K562 (cell line): ENCODE data around the gene CCDC13. TPM values are rescaled to one million over a fixed set of nuclear protein-coding genes. Genes with fewer than 3 reads are reported as not detected.
A peak's percentile ranks its signal among the peaks of the same experiment; 100 is the strongest.
"Not testable (repeated sequence)": the region's sequence is repeated elsewhere in the genome, so short reads cannot be mapped to it uniquely, and the experiment has no call there.

Experiments
- ARID1B ChIP-seq: fragments of 450-650 bp; IDR thresholded peaks from 2 replicates; pipeline ENCODE4 v1.6.1; 2016; ENCODE audit warnings: antibody characterized with exemption, mild to moderate bottlenecking, inconsistent platforms
- ATF7 ChIP-seq: fragments of 450-650 bp; IDR thresholded peaks from 2 replicates; pipeline ENCODE4 v1.7.1; 2014; ENCODE audit warnings: mild to moderate bottlenecking, moderate library complexity
- CBFA2T3 ChIP-seq: fragments of 450-650 bp; IDR thresholded peaks from 2 replicates; pipeline ENCODE4 v1.6.1; 2017
- CXXC5 ChIP-seq: fragments of 250-450 bp; sonication (Bioruptor Pico); IDR thresholded peaks from 2 replicates; pipeline ENCODE4 v1.8.0; 2022; ENCODE audit warnings: inconsistent platforms, mild to moderate bottlenecking, moderate library complexity
- DMBX1 ChIP-seq: fragments of 250-450 bp; sonication (Bioruptor Pico); IDR thresholded peaks from 2 replicates; pipeline ENCODE4 v1.8.0; 2022; ENCODE audit warnings: inconsistent platforms, mild to moderate bottlenecking, moderate library complexity, borderline replicate concordance
- HDAC2 ChIP-seq: fragments of 450-650 bp; IDR thresholded peaks from 2 replicates; pipeline ENCODE4 v1.6.1; 2016; ENCODE audit warnings: mild to moderate bottlenecking
- KLF10 ChIP-seq: fragments of 250-450 bp; sonication (Bioruptor Pico); IDR thresholded peaks from 2 replicates; pipeline ENCODE4 v1.6.1; 2021; ENCODE audit warnings: matching md5 sums
- KLF16 ChIP-seq: IDR thresholded peaks from 2 replicates; pipeline ENCODE4 v1.6.1; 2016; ENCODE audit warnings: antibody characterized with exemption
- MEF2D ChIP-seq: conservative IDR thresholded peaks from 2 replicates; pipeline ENCODE4 v1.6.1; 2016; ENCODE audit warnings: low read depth, missing genetic modification characterization, missing compliant biosample characterization
- NCOR1 ChIP-seq: fragments of 450-650 bp; IDR thresholded peaks from 2 replicates; pipeline ENCODE4 v1.6.1; 2016; ENCODE audit warnings: mild to moderate bottlenecking, moderate library complexity
- PKNOX1 ChIP-seq: fragments of 450-650 bp; IDR thresholded peaks from 2 replicates; pipeline ENCODE4 v1.6.1; 2016
- PTRF ChIP-seq: fragments of 450-650 bp; IDR thresholded peaks from 2 replicates; pipeline ENCODE4 v1.6.1; 2016; ENCODE audit warnings: mild to moderate bottlenecking, missing genetic modification characterization, missing compliant biosample characterization
- PTTG1 ChIP-seq: fragments of 450-650 bp; IDR thresholded peaks from 2 replicates; pipeline ENCODE4 v1.6.1; 2016; ENCODE audit warnings: low read depth, mild to moderate bottlenecking, missing genetic modification characterization, missing compliant biosample characterization
- SMARCA4 ChIP-seq: fragments of 450-650 bp; IDR thresholded peaks from 2 replicates; pipeline ENCODE4 v1.6.1; 2016
- TAL1 ChIP-seq: fragments of 450-650 bp; IDR thresholded peaks from 2 replicates; pipeline ENCODE4 v1.6.1; 2016; ENCODE audit warnings: mild to moderate bottlenecking
- TCF3 ChIP-seq: sonication (generic); formaldehyde crosslinking; IDR thresholded peaks from 2 replicates; pipeline ENCODE4 v1.4.0; 2020; ENCODE audit warnings: mild to moderate bottlenecking, missing genetic modification reagents
- TEAD1 ChIP-seq, 2 experiments: fragments of 450-650 bp in 1 of 2; sonication (generic) in 1 of 2; formaldehyde crosslinking; IDR thresholded peaks; 2 replicates each; pipeline versions ENCODE4 v1.4.0 to v1.8.0; 2020 to 2022; ENCODE audit warnings: mild to moderate bottlenecking in 2 of 2, missing genetic modification reagents in 1 of 2
- TOE1 ChIP-seq, 2 experiments: fragments of 450-650 bp in 1 of 2; sonication (generic) in 1 of 2; formaldehyde crosslinking in 1 of 2; IDR thresholded peaks; 2 replicates each; pipeline versions ENCODE4 v1.7.1 to v1.8.0; 2016 to 2022; ENCODE audit warnings: borderline replicate concordance in 2 of 2, mild to moderate bottlenecking in 2 of 2, antibody characterized with exemption in 1 of 2, inconsistent platforms in 1 of 2, low read depth in 1 of 2, missing genetic modification reagents in 1 of 2, moderate library complexity in 1 of 2
- TRIM24 ChIP-seq, 2 experiments: fragments of 450-650 bp; IDR thresholded peaks; 2 replicates each; pipeline ENCODE4 v1.6.1; 2016
- ZBED1 ChIP-seq: IDR thresholded peaks from 2 replicates; pipeline ENCODE4 v1.6.1; 2014
- ZBTB17 ChIP-seq: fragments of 450-650 bp; formaldehyde crosslinking; IDR thresholded peaks from 2 replicates; pipeline ENCODE4 v1.4.0; 2020; ENCODE audit warnings: mild to moderate bottlenecking
- ZNF197 ChIP-seq: fragments of 200-800 bp; sonication (Bioruptor generic); IDR thresholded peaks from 2 replicates; pipeline ENCODE4 v1.6.1; 2016; ENCODE audit warnings: low read depth, missing genetic modification characterization, missing compliant biosample characterization
- ZNF311 ChIP-seq: fragments of 250-450 bp; sonication (Bioruptor Pico); IDR thresholded peaks from 2 replicates; pipeline ENCODE4 v1.4.0; 2020; ENCODE audit warnings: mild to moderate bottlenecking, moderate library complexity
- ZNF57 ChIP-seq: fragments of 450-650 bp; formaldehyde crosslinking; IDR thresholded peaks from 2 replicates; pipeline ENCODE4 v1.4.0; 2020; ENCODE audit warnings: mild to moderate bottlenecking, moderate library complexity
- ZNF583 ChIP-seq: fragments of 250-450 bp; sonication (Bioruptor Pico); IDR thresholded peaks from 2 replicates; pipeline ENCODE4 v1.4.0; 2020
- polyA plus RNA-seq, 8 experiments: library from polyadenylated mRNA; depleted of rRNA in 4 of 8; stranded (reverse) in 5 of 8; unstranded in 3 of 8; fragments of >200 nt; fragmentation: Nextera tagmentation in 2 of 8; fragmentation: Illumina TruSeq in 1 of 8; extraction: Ambion mirVana in 2 of 8; extraction: Trizol in 1 of 8; gene quantifications; 2 replicates each; pipeline versions ENCODE4 v1.2.1 to v1.2.3, GENCODE V29; 2011 to 2014; ENCODE audit warnings: inconsistent platforms in 1 of 8, missing spikeins in 1 of 8
- total RNA-seq, 7 experiments: library from RNA; depleted of rRNA in 6 of 7; stranded (reverse); fragments of >200 nt in 6 of 7; fragmentation: Illumina TruSeq in 2 of 7; extraction: Trizol in 2 of 7; gene quantifications; 2 replicates each; pipeline versions ENCODE4 v1.2.1 to v1.2.3, GENCODE V29; 2011 to 2021; ENCODE audit warnings: low replicate concordance in 1 of 7
- TF ChIP-seq, protein P1 (sequence below), 3 experiments: fragments of 200-800 bp in 1 of 3; sonication (Bioruptor generic) in 1 of 3; sonication (generic) in 1 of 3; formaldehyde crosslinking in 1 of 3; IDR thresholded peaks; 2 replicates each; pipeline versions ENCODE4 v1.6.1 to v1.8.0; 2016 to 2022; ENCODE audit warnings: mild to moderate bottlenecking in 2 of 3, missing compliant biosample characterization in 2 of 3, missing genetic modification characterization in 2 of 3, missing genetic modification reagents in 1 of 3
- TF ChIP-seq, protein P2 (sequence below): sonication (generic); IDR thresholded peaks from 2 replicates; pipeline ENCODE4 v1.6.1; 2016

CCDC13 gene
- total and polyA plus RNA-seq, 9 of the 15 experiments (the other 6 are each of a cell fraction or from before 2014, with no cell fraction given) = 0.20 to 0.70 (median 0.48) TPM; not detected in 2

DNA sequence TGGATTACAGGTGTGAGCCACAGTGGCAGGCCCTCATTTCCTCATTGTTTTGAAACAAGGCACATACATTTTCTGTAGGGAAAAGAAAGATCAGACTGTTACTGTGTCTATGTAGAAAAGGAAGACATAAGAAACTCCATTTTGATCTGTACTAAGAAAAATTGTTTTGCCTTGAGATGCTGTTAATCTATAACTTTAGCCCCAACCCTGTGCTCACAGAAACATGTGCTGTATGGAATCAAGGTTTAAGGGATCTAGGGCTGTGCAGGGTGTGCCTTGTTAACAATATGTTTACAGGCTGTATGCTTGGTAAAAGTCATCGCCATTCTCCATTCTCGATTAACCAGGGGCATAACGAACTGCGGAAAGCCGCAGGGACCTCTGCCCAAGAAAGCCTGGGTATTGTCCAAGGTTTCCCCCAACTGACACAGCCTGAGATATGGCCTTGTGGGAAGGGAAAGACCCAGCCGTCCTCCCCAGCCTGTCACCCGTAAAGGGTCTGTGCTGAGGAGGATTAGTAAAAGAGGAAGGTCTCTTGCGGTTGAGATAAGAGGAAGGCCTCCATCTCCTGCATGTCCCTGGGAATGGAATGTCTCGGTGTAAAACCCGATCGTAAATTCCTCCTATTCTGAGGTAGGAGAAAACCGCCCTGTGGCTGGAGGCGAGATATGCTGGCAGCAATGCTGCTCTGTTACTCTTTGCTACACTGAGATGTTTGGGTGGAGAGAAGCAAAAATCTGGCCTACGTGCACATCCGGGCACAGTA, 38.2 kb upstream of the CCDC13 start (continued):
- TF ChIP-seq ZNF57 = 0 out of 2 replicates have a peak, but pooled peaks have one; percentile 18
- peak; percentile 74 for TF ChIP-seq PTTG1 (tag)
- peak; percentile 72; the same call in 1 of the 2 replicates for TF ChIP-seq ZNF311
- peak in 1 of 2 experiments; percentile 35; a peak in 1 of 4 replicates for TF ChIP-seq TRIM24 (IDR thresholded peaks at IDR 0.05)
- TF ChIP-seq ARID1B = peak; percentile 80
- 0 out of 2 replicates have a peak, but pooled peaks have one; percentile 57 for TF ChIP-seq ZBTB17 (CRISPR knock-in tag)
- TF ChIP-seq CXXC5 = peak; percentile 52; the same call in 1 of the 2 replicates
- peak; percentile 82 for TF ChIP-seq SMARCA4
- TF ChIP-seq, protein P1, sequence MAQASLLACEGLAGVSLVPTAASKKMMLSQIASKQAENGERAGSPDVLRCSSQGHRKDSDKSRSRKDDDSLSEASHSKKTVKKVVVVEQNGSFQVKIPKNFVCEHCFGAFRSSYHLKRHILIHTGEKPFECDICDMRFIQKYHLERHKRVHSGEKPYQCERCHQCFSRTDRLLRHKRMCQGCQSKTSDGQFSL (CRISPR knock-in tag; IDR thresholded peaks at IDR 0.05) = not testable (repeated sequence)
- TF ChIP-seq, protein P1 (tag; IDR thresholded peaks at IDR 0.05) = peak in 1 of 2 experiments; percentile 81; a peak in 2 of 4 replicates
- peak; percentile 37; the same call in 1 of the 2 replicates for TF ChIP-seq TAL1
- 0 out of 2 replicates have a peak, but pooled peaks have one; percentile 41 for TF ChIP-seq MEF2D (tag)
- peak; percentile 29 to 59; a peak in 2 of 4 replicates for TF ChIP-seq TEAD1 (CRISPR knock-in tag; IDR thresholded peaks at IDR 0.05)
- TF ChIP-seq PKNOX1 = peak; percentile 62; the same call in 1 of the 2 replicates
- TF ChIP-seq DMBX1 = peak; percentile 52; the same call in 1 of the 2 replicates
- TF ChIP-seq CBFA2T3 = peak; percentile 40; the same call in 1 of the 2 replicates
- TF ChIP-seq, protein P2, sequence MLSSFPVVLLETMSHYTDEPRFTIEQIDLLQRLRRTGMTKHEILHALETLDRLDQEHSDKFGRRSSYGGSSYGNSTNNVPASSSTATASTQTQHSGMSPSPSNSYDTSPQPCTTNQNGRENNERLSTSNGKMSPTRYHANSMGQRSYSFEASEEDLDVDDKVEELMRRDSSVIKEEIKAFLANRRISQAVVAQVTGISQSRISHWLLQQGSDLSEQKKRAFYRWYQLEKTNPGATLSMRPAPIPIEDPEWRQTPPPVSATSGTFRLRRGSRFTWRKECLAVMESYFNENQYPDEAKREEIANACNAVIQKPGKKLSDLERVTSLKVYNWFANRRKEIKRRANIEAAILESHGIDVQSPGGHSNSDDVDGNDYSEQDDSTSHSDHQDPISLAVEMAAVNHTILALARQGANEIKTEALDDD = peak; percentile 68
- peak; percentile 61; the same call in 1 of the 2 replicates for TF ChIP-seq ZNF197 (CRISPR knock-in tag)
- TF ChIP-seq ATF7 = 0 out of 2 replicates have a peak, but pooled peaks have one; percentile 16
- peak; percentile 75 for TF ChIP-seq TCF3 (CRISPR knock-in tag)
- 0 out of 2 replicates have a peak, but pooled peaks have one; percentile 50 for TF ChIP-seq PTRF (tag)
- peak; percentile 85 for TF ChIP-seq HDAC2
- TF ChIP-seq ZNF583 (CRISPR knock-in tag) = peak; percentile 23; the same call in 1 of the 2 replicates
- peak; percentile 43; the same call in 1 of the 2 replicates for TF ChIP-seq ZBED1
- not testable (repeated sequence) for TF ChIP-seq TOE1 (IDR thresholded peaks at IDR 0.05; ENCODE audit: borderline replicate concordance)
- 0 out of 2 replicates have a peak, but pooled peaks have one; percentile 29 for TF ChIP-seq TOE1 (CRISPR knock-in tag; IDR thresholded peaks at IDR 0.05; ENCODE audit: borderline replicate concordance, low read depth)
- TF ChIP-seq KLF16 = 0 out of 2 replicates have a peak, but pooled peaks have one; percentile 41
- TF ChIP-seq NCOR1 = peak; percentile 21; the same call in 1 of the 2 replicates
- 0 out of 2 replicates have a peak, but pooled peaks have one; percentile 34 for TF ChIP-seq KLF10 (CRISPR knock-in tag)
